Neutrophil (primary cell): ENCODE data around the gene STAG1.
"Not testable (repeated sequence)": the region's sequence is repeated elsewhere in the genome, so short reads cannot be mapped to it uniquely, and the experiment has no call there.

ENCODE experiments used
- H3K27ac ChIP-seq: fragments of 200-600 bp; sonication (generic); 2 replicates; pipeline ENCODE4 v1.5.1; 2016; ENCODE audit warnings: mild to moderate bottlenecking, moderate library complexity
- H3K27me3 ChIP-seq: fragments of 200-600 bp; sonication (generic); 2 replicates; pipeline ENCODE4 v1.6.0; 2016; ENCODE audit warnings: mild to moderate bottlenecking
- H3K36me3 ChIP-seq: fragments of 200-600 bp; sonication (generic); 2 replicates; pipeline ENCODE4 v1.5.1; 2017
- H3K4me1 ChIP-seq, 2 experiments: fragments of 200-600 bp in 1 of 2; sonication (generic) in 1 of 2; 1 replicate in 1 of 2; 2 replicates in 1 of 2; pipeline versions ENCODE4 v1.5.1 to v1.6.1; 2013 to 2016; ENCODE audit warnings: low read depth in 1 of 2, low read length in 1 of 2, mild to moderate bottlenecking in 1 of 2, moderate library complexity in 1 of 2; ENCODE audit not compliant: control insufficient read depth in 1 of 2, insufficient read depth in 1 of 2
- H3K4me3 ChIP-seq, 2 experiments: fragments of 200-600 bp in 1 of 2; sonication (generic) in 1 of 2; 1 replicate in 1 of 2; 2 replicates in 1 of 2; pipeline ENCODE4 v1.5.1; 2013 to 2016; ENCODE audit warnings: low read depth in 1 of 2, low read length in 1 of 2, mild to moderate bottlenecking in 1 of 2, moderate library complexity in 1 of 2
- H3K9me3 ChIP-seq: fragments of 200-600 bp; sonication (generic); 2 replicates; pipeline ENCODE4 v1.5.1; 2016
- CTCF ChIP-seq: fragments of 200-600 bp; sonication (generic); IDR thresholded peaks from 2 replicates; pipeline ENCODE4 v1.5.1; 2016; ENCODE audit warnings: antibody characterized with exemption

STAG1 gene

GRCh38 chr3:136751316-136752171 lies 634 bp downstream of the STAG1 start:
- TF ChIP-seq CTCF = peak; percentile 30
- peaks cover 38% of the 10 kb centered on the region in 2 experiments for H3K4me1 ChIP-seq
- peak overlapping the region; percentile 90 for H3K27ac ChIP-seq
- H3K4me3 ChIP-seq = peak overlapping the region; percentile 79 to 97
- no peaks in the 10 kb centered on the region for H3K27me3 ChIP-seq
- no peaks in the 10 kb centered on the region for H3K9me3 ChIP-seq
- no peaks in the 10 kb centered on the region for H3K36me3 ChIP-seq

GRCh38 chr3:136750897-136751315 lies 1.3 kb downstream of the STAG1 start:
- Histone ChIP-seq H3K4me3 (peak overlapping the region; percentile 79 to 97), H3K27ac (peak overlapping the region; percentile 90), H3K36me3 (no peaks in the 10 kb centered on the region), H3K4me1 (peaks cover 38% of the 10 kb centered on the region in 2 experiments), H3K9me3 (no peaks in the 10 kb centered on the region), H3K27me3 (no peaks in the 10 kb centered on the region)
- no peak for TF ChIP-seq CTCF

GRCh38 chr3:136750209-136750896 lies 1.8 kb downstream of the STAG1 start:
- Histone ChIP-seq H3K27ac (peak overlapping the region; percentile 90), H3K4me1 (peaks cover 38% of the 10 kb centered on the region in 2 experiments)

GRCh38 chr3:136749602-136750001 lies 2.6 kb downstream of the STAG1 start:
- not testable (repeated sequence) for H3K9me3 ChIP-seq, H3K36me3 ChIP-seq, H3K27me3 ChIP-seq, H3K4me3 ChIP-seq
- Histone ChIP-seq H3K27ac (peak overlapping the region; percentile 90), H3K4me1 (peaks cover 38% of the 10 kb centered on the region in 2 experiments)

More at GRCh38 chr3:136750209-136750896, 1.8 kb downstream of the STAG1 start:
- H3K4me3 ChIP-seq = peak overlapping the region; percentile 79 to 97
- TF ChIP-seq CTCF = no peak
- H3K27me3 ChIP-seq = no peaks in the 10 kb centered on the region
- no peaks in the 10 kb centered on the region for H3K36me3 ChIP-seq
- H3K9me3 ChIP-seq = no peaks in the 10 kb centered on the region

- Histone ChIP-seq H3K27ac (peak overlapping the region; percentile 18), H3K4me3 (no peak overlapping the region)
Measured at GRCh38 chr3:136749091-136749490, 3.1 kb downstream of the STAG1 start.

More at GRCh38 chr3:136749091-136749490, 3.1 kb downstream of the STAG1 start:
- H3K27me3 ChIP-seq = no peaks in the 10 kb centered on the region
- no peak for TF ChIP-seq CTCF
- H3K9me3 ChIP-seq = no peaks in the 10 kb centered on the region
- peaks cover 38 to 40% of the 10 kb centered on the region in 2 experiments for H3K4me1 ChIP-seq
- no peaks in the 10 kb centered on the region for H3K36me3 ChIP-seq
